ENCODE results near the gene PPP2R5D. TPM values are rescaled to one million over a fixed set of nuclear protein-coding genes. Genes with fewer than 3 reads are reported as not detected.
"Not testable (repeated sequence)": the region's sequence is repeated elsewhere in the genome, so short reads cannot be mapped to it uniquely, and the experiment has no call there.

Gene PPP2R5D
- total RNA-seq, 2 donors from 2014 or later: 57.5 to 59.1 TPM

DNA sequence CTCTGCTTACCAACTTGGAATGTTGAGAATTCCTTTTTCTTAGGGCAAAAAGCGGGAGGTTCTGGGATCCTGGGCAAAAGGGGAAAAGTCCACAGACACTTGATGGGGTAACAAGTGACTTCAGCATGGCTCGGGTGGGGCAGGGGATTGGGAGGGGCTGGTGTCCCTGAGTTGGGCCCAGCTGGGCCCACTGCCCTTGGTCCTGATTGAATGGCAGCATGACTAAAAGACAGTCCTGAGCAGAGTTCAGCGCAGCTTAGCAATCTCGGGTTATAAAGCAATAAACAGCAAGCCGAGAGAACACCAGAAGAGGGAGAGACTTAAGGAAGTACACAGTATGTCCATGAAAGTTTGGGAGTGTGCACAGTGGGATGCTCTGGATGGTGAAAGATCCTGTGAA lies 5.6 kb downstream of the PPP2R5D start:
- Mint-ChIP-seq H3K9me3 (no peaks in the 10 kb centered on the region), H3K4me3 (no peak overlapping the region), H3K27ac (no peak overlapping the region), H3K36me3 (ENCODE audit: low read depth) (peaks cover 44% of the 10 kb centered on the region), H3K4me1 (peaks cover 28% of the 10 kb centered on the region), H3K27me3 (ENCODE audit: insufficient read depth) (no peaks in the 10 kb centered on the region)
- Histone ChIP-seq H3K9me3 (ENCODE audit: control insufficient read depth, low read length) (no peaks in the 10 kb centered on the region), H3K9ac (ENCODE audit: extremely low read depth, low read length, poor library complexity, severe bottlenecking) (no peak overlapping the region), H3K4me3 (ENCODE audit: low read length) (no peak overlapping the region), H3K36me3 (ENCODE audit: control insufficient read depth, insufficient read depth, low read length) (peaks cover 36% of the 10 kb centered on the region), H3K27ac (ENCODE audit: low read depth, low read length) (no peak overlapping the region), H3K27me3 (ENCODE audit: control insufficient read depth, insufficient read depth, low read length, poor library complexity, severe bottlenecking) (no peaks in the 10 kb centered on the region), H3K4me1 (ENCODE audit: control insufficient read depth, insufficient read depth, low read length) (peaks cover 9% of the 10 kb centered on the region)
- no peak for DNase-seq
- TF ChIP-seq, protein P1, sequence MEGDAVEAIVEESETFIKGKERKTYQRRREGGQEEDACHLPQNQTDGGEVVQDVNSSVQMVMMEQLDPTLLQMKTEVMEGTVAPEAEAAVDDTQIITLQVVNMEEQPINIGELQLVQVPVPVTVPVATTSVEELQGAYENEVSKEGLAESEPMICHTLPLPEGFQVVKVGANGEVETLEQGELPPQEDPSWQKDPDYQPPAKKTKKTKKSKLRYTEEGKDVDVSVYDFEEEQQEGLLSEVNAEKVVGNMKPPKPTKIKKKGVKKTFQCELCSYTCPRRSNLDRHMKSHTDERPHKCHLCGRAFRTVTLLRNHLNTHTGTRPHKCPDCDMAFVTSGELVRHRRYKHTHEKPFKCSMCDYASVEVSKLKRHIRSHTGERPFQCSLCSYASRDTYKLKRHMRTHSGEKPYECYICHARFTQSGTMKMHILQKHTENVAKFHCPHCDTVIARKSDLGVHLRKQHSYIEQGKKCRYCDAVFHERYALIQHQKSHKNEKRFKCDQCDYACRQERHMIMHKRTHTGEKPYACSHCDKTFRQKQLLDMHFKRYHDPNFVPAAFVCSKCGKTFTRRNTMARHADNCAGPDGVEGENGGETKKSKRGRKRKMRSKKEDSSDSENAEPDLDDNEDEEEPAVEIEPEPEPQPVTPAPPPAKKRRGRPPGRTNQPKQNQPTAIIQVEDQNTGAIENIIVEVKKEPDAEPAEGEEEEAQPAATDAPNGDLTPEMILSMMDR (conservative IDR thresholded peaks at IDR 0.05): no peak
- WGBS, 2 experiments (ENCODE audit: insufficient coverage in 1 of 2, insufficient read length in 1 of 2): 95 to 96% methylated on average over 4 to 5 of the region's 5 CpGs

DNA sequence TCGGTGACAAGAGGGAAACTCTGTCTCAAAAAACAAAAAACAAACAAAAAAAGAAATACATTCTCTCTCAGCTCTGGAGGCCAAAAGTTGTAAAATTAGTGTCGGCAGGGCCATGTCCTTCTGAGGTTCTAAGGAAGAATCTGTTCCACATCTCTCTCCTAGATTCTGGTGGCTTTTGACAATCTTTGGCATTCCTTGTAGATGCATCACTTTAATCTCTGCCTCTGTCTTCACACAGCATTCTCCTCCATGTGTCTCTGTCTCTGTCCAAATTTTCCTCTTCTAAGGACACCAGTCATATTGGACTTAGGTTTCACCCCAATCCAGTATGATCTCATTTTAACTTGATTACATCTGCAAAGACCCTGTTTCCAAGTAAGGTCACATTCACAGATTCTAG lies 9.1 kb downstream of the PPP2R5D start:
- no peak overlapping the region for H3K27ac ChIP-seq (ENCODE audit: low read depth, low read length)
- Mint-ChIP-seq H3K27me3 (ENCODE audit: insufficient read depth) (no peaks in the 10 kb centered on the region), H3K27ac (no peak overlapping the region), H3K4me3 (no peak overlapping the region), H3K36me3 (ENCODE audit: low read depth) (peaks cover 46% of the 10 kb centered on the region), H3K4me1 (peaks cover under 1% of the 10 kb centered on the region), H3K9me3 (no peaks in the 10 kb centered on the region)
- TF ChIP-seq, protein P1 (conservative IDR thresholded peaks at IDR 0.05): no peak
- H3K27me3 ChIP-seq (ENCODE audit: control insufficient read depth, insufficient read depth, low read length, poor library complexity, severe bottlenecking): no peaks in the 10 kb centered on the region
- 93 to 98% methylated on average over 1 to 2 of the region's 2 CpGs for WGBS, 2 experiments (ENCODE audit: insufficient coverage in 1 of 2, insufficient read length in 1 of 2)
- no peak for DNase-seq
- no peak overlapping the region for H3K9ac ChIP-seq (ENCODE audit: extremely low read depth, low read length, poor library complexity, severe bottlenecking)
- H3K9me3 ChIP-seq (ENCODE audit: control insufficient read depth, low read length): no peaks in the 10 kb centered on the region
- peaks cover 35% of the 10 kb centered on the region for H3K36me3 ChIP-seq (ENCODE audit: control insufficient read depth, insufficient read depth, low read length)
- H3K4me1 ChIP-seq (ENCODE audit: control insufficient read depth, insufficient read depth, low read length): no peaks in the 10 kb centered on the region
- H3K4me3 ChIP-seq (ENCODE audit: low read length): no peak overlapping the region

DNA sequence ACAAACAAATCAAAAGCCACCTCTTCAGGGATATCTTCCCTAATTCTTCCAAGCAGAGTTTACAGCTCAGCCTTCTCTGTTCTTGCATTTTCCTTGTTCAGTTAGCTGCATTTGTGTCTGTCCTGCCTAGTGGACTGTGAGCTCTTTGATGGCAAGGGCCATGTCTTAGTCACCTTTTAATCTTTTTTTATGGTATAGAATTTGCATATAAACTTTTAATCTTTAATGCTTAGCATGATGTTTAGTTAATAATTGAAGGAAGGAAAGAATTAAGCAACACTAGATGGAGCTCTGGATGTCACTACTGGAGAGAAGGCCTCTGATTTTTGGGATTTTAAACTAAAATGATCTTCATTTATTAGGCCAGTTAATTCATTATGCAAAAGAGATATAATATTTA lies 12.1 kb downstream of the PPP2R5D start:
- Mint-ChIP-seq H3K4me1 (no peaks in the 10 kb centered on the region), H3K9me3 (no peaks in the 10 kb centered on the region), H3K4me3 (no peak overlapping the region), H3K27ac (no peak overlapping the region), H3K36me3 (ENCODE audit: low read depth) (peaks cover 22% of the 10 kb centered on the region), H3K27me3 (ENCODE audit: insufficient read depth) (no peaks in the 10 kb centered on the region)
- no peaks in the 10 kb centered on the region for H3K9me3 ChIP-seq (ENCODE audit: control insufficient read depth, low read length)
- H3K27me3 ChIP-seq (ENCODE audit: control insufficient read depth, insufficient read depth, low read length, poor library complexity, severe bottlenecking): no peaks in the 10 kb centered on the region
- H3K9ac ChIP-seq (ENCODE audit: extremely low read depth, low read length, poor library complexity, severe bottlenecking): no peak overlapping the region
- TF ChIP-seq, protein P1 (conservative IDR thresholded peaks at IDR 0.05): peak; percentile 18
- no peak overlapping the region for H3K4me3 ChIP-seq (ENCODE audit: low read length)
- peaks cover 9% of the 10 kb centered on the region for H3K36me3 ChIP-seq (ENCODE audit: control insufficient read depth, insufficient read depth, low read length)
- no peaks in the 10 kb centered on the region for H3K4me1 ChIP-seq (ENCODE audit: control insufficient read depth, insufficient read depth, low read length)
- no peak overlapping the region for H3K27ac ChIP-seq (ENCODE audit: low read depth, low read length)
- DNase-seq: no peak

DNA sequence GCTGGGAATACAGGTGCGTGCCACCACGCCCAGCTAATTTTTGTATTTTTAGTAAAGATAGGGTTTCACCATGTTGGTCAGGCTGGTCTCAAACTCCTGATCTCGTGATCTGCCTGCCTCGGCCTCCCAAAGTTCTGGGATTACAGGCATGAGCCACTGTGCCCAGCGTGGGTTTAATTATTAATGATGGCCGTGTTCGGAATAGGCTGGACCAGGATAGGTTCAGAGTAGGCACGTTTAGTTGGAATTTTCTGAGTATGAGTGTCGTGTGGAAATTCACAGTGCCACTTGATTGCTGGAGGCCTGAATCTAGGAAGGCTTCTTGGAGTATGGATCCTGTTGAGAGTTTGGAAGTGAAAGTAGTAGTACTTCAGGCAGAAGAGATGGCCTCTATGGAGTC lies 13.8 kb downstream of the PPP2R5D start:
- H3K4me3 ChIP-seq (ENCODE audit: low read length); H3K9ac ChIP-seq (ENCODE audit: extremely low read depth, low read length, poor library complexity, severe bottlenecking); DNase-seq; H3K27me3 Mint-ChIP-seq (ENCODE audit: insufficient read depth); H3K27ac ChIP-seq (ENCODE audit: low read depth, low read length); H3K36me3 ChIP-seq (ENCODE audit: control insufficient read depth, insufficient read depth, low read length); H3K4me3 Mint-ChIP-seq; H3K27me3 ChIP-seq (ENCODE audit: control insufficient read depth, insufficient read depth, low read length, poor library complexity, severe bottlenecking); H3K27ac Mint-ChIP-seq; H3K9me3 ChIP-seq (ENCODE audit: control insufficient read depth, low read length); H3K9me3 Mint-ChIP-seq; H3K4me1 ChIP-seq (ENCODE audit: control insufficient read depth, insufficient read depth, low read length); H3K4me1 Mint-ChIP-seq: not testable (repeated sequence)
- WGBS, 2 experiments (ENCODE audit: insufficient coverage in 1 of 2, insufficient read length in 1 of 2): 90 to 94% methylated on average over 9 of the region's 9 CpGs
- peaks cover 21% of the 10 kb centered on the region for H3K36me3 Mint-ChIP-seq (ENCODE audit: low read depth)

Measured in endodermal cell (in vitro differentiated cells).